Measurements from ENCODE around the gene TUT4.
A peak's percentile ranks its signal among the peaks of the same experiment; 100 is the strongest.

TUT4 gene

GRCh38 chr1:52558941-52559340, 6.0 kb upstream of the TUT4 start:
- no peak overlapping the region for H3K4me3 ChIP-seq (ENCODE audit: low read length)
- no peak for TF ChIP-seq CTCF (IDR thresholded peaks at IDR 0.05; ENCODE audit: insufficient read depth, low read depth, low read length, missing control alignments)
- no peak for DNase-seq (ENCODE audit: low read depth)

- H3K4me3 ChIP-seq (ENCODE audit: low read length): no peak overlapping the region
- no peak for TF ChIP-seq CTCF (IDR thresholded peaks at IDR 0.05; ENCODE audit: insufficient read depth, low read depth, low read length, missing control alignments)
- DNase-seq (ENCODE audit: low read depth): peak; percentile 63
Measured at GRCh38 chr1:52556641-52557360, 3.9 kb upstream of the TUT4 start.

GRCh38 chr1:52554756-52555155, 1.9 kb upstream of the TUT4 start:
- DNase-seq (ENCODE audit: low read depth): peak; percentile 88
- H3K4me3 ChIP-seq (ENCODE audit: low read length): no peak overlapping the region
- no peak for TF ChIP-seq CTCF (IDR thresholded peaks at IDR 0.05; ENCODE audit: insufficient read depth, low read depth, low read length, missing control alignments)

GRCh38 chr1:52554267-52554640, 1.4 kb upstream of the TUT4 start:
- H3K4me3 ChIP-seq (ENCODE audit: low read length): no peak overlapping the region
- TF ChIP-seq CTCF (IDR thresholded peaks at IDR 0.05; ENCODE audit: insufficient read depth, low read depth, low read length, missing control alignments): no peak
- no peak for DNase-seq (ENCODE audit: low read depth)

GRCh38 chr1:52553362-52554266, 722 bp upstream of the TUT4 start:
- H3K4me3 ChIP-seq (ENCODE audit: low read length): peak overlapping the region; percentile 77
- peak; percentile 72 for DNase-seq (ENCODE audit: low read depth)
- TF ChIP-seq CTCF (IDR thresholded peaks at IDR 0.05; ENCODE audit: insufficient read depth, low read depth, low read length, missing control alignments): no peak

GRCh38 chr1:52552236-52552504, 722 bp downstream of the TUT4 start:
- H3K4me3 ChIP-seq (ENCODE audit: low read length): peak overlapping the region; percentile 77
- peak; percentile 94 for DNase-seq (ENCODE audit: low read depth)
- TF ChIP-seq CTCF (IDR thresholded peaks at IDR 0.05; ENCODE audit: insufficient read depth, low read depth, low read length, missing control alignments): no peak
